ENCODE data around the gene RPL27A. TPM values are rescaled to one million over a fixed set of nuclear protein-coding genes. Genes with fewer than 3 reads are reported as not detected.

RPL27A gene
- total and polyA plus RNA-seq, 2 of the 8 experiments (the other 6 are each of a cell fraction or from before 2014, with no cell fraction given) = 1,756 to 1,777 TPM

GRCh38 chr11:8721609-8722500 is 39.3 kb downstream of the RPL27A start:
- H4K20me1 ChIP-seq (replicated peaks in 1 of 2; ENCODE audit: control insufficient read depth in 1 of 2, insufficient read depth in 2 of 2, low read length in 2 of 2) = no peaks in the 10 kb centered on the region
- ChIA-PET CTCF (ENCODE audit: partially characterized antibody) (interaction anchor here (0.6 to 2.6 kb wide), 6 partner anchors 8 to 39 kb away, joined by 3 to 9 read pairs (median 5); partner anchors contain the start of genes RPL27A and TRIM66), POLR2A (ENCODE audit: partially characterized antibody) (interaction anchor here (0.6 to 4.2 kb wide), 9 partner anchors 8 to 572 kb away, joined by 3 to 24 read pairs (median 5); partner anchors contain the start of genes RPL27A and TRIM66)
- no peak overlapping the region for H2BK120ac ChIP-seq (replicated peaks; ENCODE audit: low read depth, low read length)
- FAIRE-seq (no peak), DNase-seq (ENCODE audit: low read depth in 1 of 2, low spot score in 2 of 2) (no peak)
- H4K8ac ChIP-seq (ENCODE audit: extremely low read depth, insufficient read depth, low read length) = no peak overlapping the region; the same call in 1 of the 2 replicates
- TF ChIP-seq HDAC6 (IDR thresholded peaks at IDR 0.05; ENCODE audit: low read depth, low read length) (no peak), BRCA1 (IDR thresholded peaks at IDR 0.05; ENCODE audit: low read depth, low read length) (no peak), TCF12 (IDR thresholded peaks at IDR 0.05; ENCODE audit: low read depth, low read length) (no peak), NRF1 (IDR thresholded peaks at IDR 0.05; ENCODE audit: low read depth, low read length) (no peak)
- H3K4me1 ChIP-seq (replicated peaks in 1 of 4; ENCODE audit: control insufficient read depth in 3 of 4, insufficient read depth in 4 of 4, low read length in 3 of 4) = peaks cover 0 to 17% (median 11%) of the 10 kb centered on the region in 4 experiments; a peak in 4 of 7 replicates
- whole genome bisulfite sequencing, 2 experiments (ENCODE audit: extremely low coverage in 1 of 2, insufficient coverage in 1 of 2, insufficient read length in 1 of 2, insufficient replicate concordance in 2 of 2, low coverage in 1 of 2, low lambda C conversion rate in 2 of 2, missing lambda C conversion rate in 1 of 2) = 88% methylated on average over 13 of the region's 13 CpGs; no CpG with 5 or more reads in 1 of the 2 experiments
- no peak overlapping the region; the same call in 1 of the 2 replicates for H2BK15ac ChIP-seq (ENCODE audit: low read length)
- no peaks in the 10 kb centered on the region for H3K27me3 ChIP-seq (replicated peaks in 1 of 4; ENCODE audit: control insufficient read depth in 3 of 4, extremely low read depth in 1 of 4, insufficient read depth in 3 of 4, low read length in 3 of 4)
- H3K14ac ChIP-seq (ENCODE audit: insufficient read length) = no peak overlapping the region
- H3K79me2 ChIP-seq (ENCODE audit: control insufficient read depth in 1 of 2, insufficient read depth in 2 of 2, low read length in 2 of 2) = no peaks in the 10 kb centered on the region
- 0 out of 2 replicates have a peak overlapping the region, but pooled peaks have one; percentile 72 for H2BK20ac ChIP-seq (ENCODE audit: low read length)
- H3K4me2 ChIP-seq (ENCODE audit: insufficient read depth in 1 of 2, low read depth in 2 of 2, low read length in 2 of 2) = no peak overlapping the region
- H2AK5ac ChIP-seq (ENCODE audit: low read depth, low read length) = no peak overlapping the region
- no peak overlapping the region for H3K27ac ChIP-seq (ENCODE audit: low read depth, low read length)
- H3K9ac ChIP-seq (replicated peaks in 1 of 4; ENCODE audit: extremely low read depth in 1 of 4, low read depth in 3 of 4, low read length in 3 of 4) = peak overlapping the region in 1 of 4 experiments; percentile 37; a peak in 1 of 7 replicates
- no peaks in the 10 kb centered on the region for H3K9me3 ChIP-seq (ENCODE audit: insufficient read depth in 2 of 2, low read depth in 1 of 2, low read length in 1 of 2)
- H2AFZ ChIP-seq (ENCODE audit: low read length) = no peak overlapping the region
- no peak overlapping the region for H3K4ac ChIP-seq (replicated peaks; ENCODE audit: insufficient read length, low read depth, low read length)
- H2BK5ac ChIP-seq (ENCODE audit: low read depth, low read length) = peak overlapping the region; percentile 7
- no peak overlapping the region for H4K5ac ChIP-seq (ENCODE audit: insufficient read length, low read depth, low read length)
- H3K23me2 ChIP-seq (ENCODE audit: low read depth, low read length) = no peaks in the 10 kb centered on the region
- H3K23ac ChIP-seq (ENCODE audit: insufficient read length) = no peak overlapping the region
- peaks cover 3% of the 10 kb centered on the region; the same call in 1 of the 2 replicates for H3K79me1 ChIP-seq (ENCODE audit: low read depth, low read length)
- no peak overlapping the region; the same call in 1 of the 2 replicates for H3K18ac ChIP-seq (ENCODE audit: extremely low read depth, low read length)
- no peak overlapping the region for H4K91ac ChIP-seq (replicated peaks; ENCODE audit: insufficient read length, low read length)
- H3K4me3 ChIP-seq (ENCODE audit: extremely low read depth in 1 of 4, insufficient read depth in 2 of 4, low read depth in 3 of 4, low read length in 4 of 4) = no peak overlapping the region
- H3K56ac ChIP-seq (replicated peaks; ENCODE audit: insufficient read length, low read depth, low read length) = no peak overlapping the region
- peaks cover 0 to 6% (median 0%) of the 10 kb centered on the region in 4 experiments; a peak in 1 of 8 replicates for H3K36me3 ChIP-seq (ENCODE audit: control insufficient read depth in 2 of 4, insufficient read depth in 4 of 4, low read length in 3 of 4)
- H2BK12ac ChIP-seq (ENCODE audit: low read depth, low read length) = peak overlapping the region; percentile 84; the same call in 1 of the 2 replicates

Measured in H1 (cell line).